Bone marrow (tissue), 2 donors: ENCODE results near the gene FBXO24.
"Not testable (repeated sequence)": the region's sequence is repeated elsewhere in the genome, so short reads cannot be mapped to it uniquely, and the experiment has no call there.

Experiments
- DNase-seq, 2 donors: peaks; one replicate each; lab custom pipeline; 2025; lab: John Stamatoyannopoulos, UW

Gene FBXO24, protein sequence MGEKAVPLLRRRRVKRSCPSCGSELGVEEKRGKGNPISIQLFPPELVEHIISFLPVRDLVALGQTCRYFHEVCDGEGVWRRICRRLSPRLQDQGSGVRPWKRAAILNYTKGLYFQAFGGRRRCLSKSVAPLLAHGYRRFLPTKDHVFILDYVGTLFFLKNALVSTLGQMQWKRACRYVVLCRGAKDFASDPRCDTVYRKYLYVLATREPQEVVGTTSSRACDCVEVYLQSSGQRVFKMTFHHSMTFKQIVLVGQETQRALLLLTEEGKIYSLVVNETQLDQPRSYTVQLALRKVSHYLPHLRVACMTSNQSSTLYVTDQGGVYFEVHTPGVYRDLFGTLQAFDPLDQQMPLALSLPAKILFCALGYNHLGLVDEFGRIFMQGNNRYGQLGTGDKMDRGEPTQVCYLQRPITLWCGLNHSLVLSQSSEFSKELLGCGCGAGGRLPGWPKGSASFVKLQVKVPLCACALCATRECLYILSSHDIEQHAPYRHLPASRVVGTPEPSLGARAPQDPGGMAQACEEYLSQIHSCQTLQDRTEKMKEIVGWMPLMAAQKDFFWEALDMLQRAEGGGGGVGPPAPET

GRCh38 chr7:100586266-100587025, at the start of gene FBXO24:
TSS of gene FBXO24 (plus strand) at chr7:100586328. CDS start at chr7:100586626, 298 bp downstream.
- DNase-seq, result peak; percentile 98 to 100

- DNase-seq, result not testable (repeated sequence)
Observed at GRCh38 chr7:100536695-100537094, 49.4 kb upstream of the FBXO24 start.

DNA sequence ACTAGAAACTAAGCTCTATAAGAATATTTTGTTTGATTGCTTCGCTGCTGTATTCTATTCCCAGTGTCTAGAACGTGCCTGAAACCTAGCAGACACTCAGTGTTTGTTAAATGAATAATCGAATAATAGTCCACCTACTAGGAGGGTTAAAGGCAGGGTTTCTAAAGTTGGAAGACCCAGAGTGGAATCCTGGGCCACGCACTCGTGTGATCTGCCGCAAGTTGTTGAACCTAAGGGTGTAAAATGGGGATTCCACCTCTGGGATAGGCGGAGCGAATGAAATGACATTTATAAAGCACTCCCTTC, 47.8 kb upstream of the FBXO24 start:
- DNase-seq, result no peak

- peak; percentile 93 to 100 for DNase-seq
Observed at GRCh38 chr7:100538654-100539435, 47.3 kb upstream of the FBXO24 start, which contains the start of gene AGFG2. TSS of gene AGFG2 (plus strand) at chr7:100539203. CDS start at chr7:100539347, 144 bp downstream.

DNA sequence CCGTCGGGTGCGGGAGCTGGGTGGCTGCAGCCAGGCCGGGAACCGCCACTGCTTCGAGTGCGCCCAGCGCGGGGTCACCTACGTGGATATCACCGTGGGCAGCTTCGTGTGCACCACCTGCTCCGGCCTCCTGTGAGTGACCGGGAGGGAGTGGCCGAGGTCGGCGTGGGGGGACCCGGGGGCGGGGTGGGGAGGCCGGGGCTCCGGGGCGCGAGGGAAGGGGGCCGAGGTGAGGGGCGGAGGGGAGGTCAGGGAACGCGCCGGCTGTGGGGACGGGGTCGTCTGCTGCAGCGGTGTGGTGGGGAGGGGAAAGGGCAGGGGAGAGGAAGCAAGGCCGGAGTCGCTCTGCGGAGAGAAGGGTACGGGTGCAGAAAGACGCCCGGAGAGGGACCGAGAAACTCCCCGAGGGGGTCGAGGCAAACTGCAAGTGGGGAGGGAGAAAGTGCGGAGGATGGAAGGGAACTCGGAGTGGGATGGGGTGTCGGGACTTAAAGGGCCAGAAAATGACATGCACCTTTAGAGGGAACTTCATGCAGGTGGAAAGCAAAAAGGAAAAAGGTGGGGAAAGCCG, 46.6 kb upstream of the FBXO24 start:
- DNase-seq, result no peak

- no peak for DNase-seq
Observed at GRCh38 chr7:100540073-100540723, 45.9 kb upstream of the FBXO24 start.

- DNase-seq, result not testable (repeated sequence)
Observed at GRCh38 chr7:100541309-100541708, 44.8 kb upstream of the FBXO24 start.

GRCh38 chr7:100543586-100543985, 42.5 kb upstream of the FBXO24 start:
- no peak for DNase-seq

DNA sequence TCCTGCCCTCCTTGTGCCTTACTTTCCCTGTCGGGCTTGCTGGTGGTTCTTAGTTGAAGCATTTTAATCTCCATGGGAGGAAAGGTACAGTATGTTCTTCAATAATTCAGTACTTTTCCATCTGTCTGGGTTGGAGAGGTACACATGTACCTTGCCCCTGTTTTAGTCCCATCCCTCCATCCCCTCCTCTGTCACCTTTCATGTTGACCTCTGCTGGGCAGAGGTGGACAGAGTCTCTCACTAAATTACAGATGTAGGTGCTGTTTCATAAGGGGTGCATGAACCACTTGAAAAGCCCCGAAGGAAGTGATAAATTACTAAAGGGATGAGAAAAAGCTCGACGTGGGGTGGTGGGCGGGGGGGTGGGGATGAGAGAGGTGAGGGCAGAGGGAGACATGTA, 41.7 kb upstream of the FBXO24 start:
- DNase-seq, result no peak

DNA sequence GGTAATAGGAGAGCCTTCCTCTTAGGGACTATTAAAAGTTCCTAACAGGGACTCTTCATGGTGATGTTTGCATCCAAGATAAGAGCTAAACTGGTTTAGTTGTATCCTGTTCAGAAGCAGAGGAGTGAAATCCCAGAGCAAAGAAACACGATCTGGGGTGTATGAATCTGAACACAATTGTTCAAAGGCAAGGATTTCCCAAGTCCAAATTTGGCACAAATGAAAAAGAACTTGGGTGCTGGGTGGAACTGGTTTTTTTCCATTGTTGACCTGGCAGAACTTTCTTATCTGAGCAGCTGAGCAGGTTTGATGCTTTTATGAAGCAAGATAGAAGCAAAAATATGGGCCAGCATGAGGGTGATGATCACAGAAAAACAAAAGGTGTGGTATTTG, 41.2 kb upstream of the FBXO24 start:
- DNase-seq, result no peak

- peak in 1 of 2 donors; percentile 19 for DNase-seq
Observed at GRCh38 chr7:100545360-100546128, 40.6 kb upstream of the FBXO24 start.

- no peak for DNase-seq
Observed at GRCh38 chr7:100546129-100546925, 39.8 kb upstream of the FBXO24 start.

- no peak for DNase-seq
Observed at GRCh38 chr7:100546926-100547800, 39.0 kb upstream of the FBXO24 start.

DNA sequence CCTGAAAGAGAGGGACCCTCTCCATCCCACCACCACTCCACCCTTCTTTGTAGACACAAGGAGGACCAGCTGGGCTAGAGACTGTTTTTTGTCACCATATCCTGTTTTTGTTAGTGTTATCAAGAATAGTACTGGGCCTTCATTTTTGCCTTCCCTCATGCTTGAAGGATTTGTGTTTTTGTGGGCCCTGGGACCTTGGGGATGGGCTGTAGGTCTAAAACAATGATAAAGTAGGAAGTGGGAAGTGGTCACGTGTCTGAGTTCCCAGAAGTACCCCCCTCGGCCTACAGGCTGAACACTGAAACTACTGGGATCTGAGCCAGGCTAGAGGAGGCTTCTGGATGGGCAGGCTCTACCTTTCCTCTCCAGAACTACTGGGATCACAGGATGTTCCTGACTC, 38.3 kb upstream of the FBXO24 start:
- no peak for DNase-seq

DNA sequence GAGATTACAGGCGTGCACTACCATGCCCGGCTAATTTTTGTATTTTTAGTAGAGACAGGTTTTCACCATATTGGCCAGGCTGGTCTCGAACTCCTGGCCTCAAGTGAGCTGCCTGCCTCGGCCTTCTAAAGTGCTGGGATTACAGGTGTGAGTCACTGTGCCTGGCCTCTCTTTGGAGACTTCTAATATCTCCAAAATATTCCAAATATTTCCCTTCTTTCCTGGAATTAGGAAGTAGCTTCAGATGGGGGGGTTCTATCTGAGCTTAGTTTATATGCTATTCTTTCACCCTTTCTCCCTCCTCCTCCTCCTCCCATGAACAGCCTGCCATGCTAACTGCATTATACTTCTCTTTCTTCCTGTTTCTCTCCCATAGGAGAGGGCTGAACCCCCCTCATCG, 37.7 kb upstream of the FBXO24 start:
- DNase-seq, result not testable (repeated sequence)

DNA sequence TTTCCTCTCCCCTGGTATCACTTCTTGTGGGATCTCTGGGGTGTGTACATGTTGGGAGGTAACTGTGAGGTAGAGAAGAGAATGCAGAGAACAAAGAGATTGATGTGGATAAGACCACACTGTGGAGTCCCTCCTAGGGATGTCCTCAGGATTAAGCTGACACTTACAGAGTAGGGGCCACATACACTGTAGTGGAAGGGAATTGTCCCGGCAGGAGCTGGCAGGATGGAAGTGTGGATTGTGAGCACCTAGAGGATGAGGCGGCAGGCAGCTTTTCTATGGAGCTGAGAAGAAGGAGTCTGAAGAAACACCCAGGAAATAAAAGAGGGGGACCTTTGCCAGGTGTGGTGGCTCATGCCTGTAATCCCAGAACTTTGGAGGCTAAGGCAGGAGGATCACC, 33.6 kb upstream of the FBXO24 start:
- DNase-seq, result no peak

- no peak for DNase-seq
Observed at GRCh38 chr7:100553032-100553431, 33.1 kb upstream of the FBXO24 start.

GRCh38 chr7:100555701-100556100, 30.4 kb upstream of the FBXO24 start:
- no peak for DNase-seq

DNA sequence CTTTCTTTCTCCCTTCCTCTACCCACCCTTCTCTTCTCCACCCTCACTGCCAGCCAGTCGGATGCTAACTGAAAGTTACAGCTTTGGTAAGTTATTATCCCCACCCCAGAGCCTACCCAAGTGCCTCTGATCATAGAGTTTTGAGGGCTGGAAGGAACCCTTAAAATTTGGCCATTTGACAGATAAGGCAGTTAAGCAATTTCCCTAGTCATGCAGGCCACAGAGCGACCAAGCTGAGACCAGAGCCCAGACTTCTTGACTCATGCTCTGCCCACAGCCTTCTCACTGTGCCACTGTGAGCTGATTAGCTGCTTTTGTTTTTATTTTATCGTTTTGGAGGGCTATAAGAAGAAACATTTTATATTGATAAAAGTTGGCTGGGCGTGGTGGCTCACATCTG, 29.6 kb upstream of the FBXO24 start:
- DNase-seq, result peak in 1 of 2 donors; percentile 11
